Sigmoid colon (tissue), 7 donors: ENCODE data around the gene PQBP1. TPM values are rescaled to one million over a fixed set of nuclear protein-coding genes. Genes with fewer than 3 reads are reported as not detected.

ENCODE experiments used
- DNase-seq: peaks from one replicate; pipeline ENCODE4 v3.0.0-alpha.2; 2019
- H3K27ac ChIP-seq, 4 donors: fragments of 200-600 bp; sonication (generic); one replicate each; pipeline ENCODE4 v1.5.1; 2016 to 2019; ENCODE audit warnings: mild to moderate bottlenecking in 1 of 4
- H3K27me3 ChIP-seq, 3 donors: fragments of 200-600 bp; sonication (generic); one replicate each; pipeline ENCODE4 v1.5.1; 2019; ENCODE audit warnings: mild to moderate bottlenecking in 1 of 3
- H3K36me3 ChIP-seq, 4 donors: fragments of 200-600 bp; sonication (generic); one replicate each; pipeline ENCODE4 v1.5.1; 2016 to 2019
- H3K4me1 ChIP-seq, 4 donors: fragments of 200-600 bp; sonication (generic); one replicate each; pipeline ENCODE4 v1.5.1; 2017 to 2019
- H3K4me3 ChIP-seq, 4 donors: fragments of 200-600 bp; sonication (generic); one replicate each; pipeline ENCODE4 v1.5.1; 2017 to 2019; ENCODE audit warnings: mild to moderate bottlenecking in 2 of 4, moderate library complexity in 1 of 4
- H3K9me3 ChIP-seq, 4 donors: fragments of 200-600 bp in 3 of 4; sonication (generic) in 3 of 4; one replicate each; pipeline versions ENCODE4 v1.5.1 to v1.6.1; 2013 to 2019
- CTCF ChIP-seq, 4 experiments: fragments of 450-650 bp in 3 of 4; fragments of 200-600 bp in 1 of 4; IDR thresholded peaks; one replicate each; pipeline ENCODE4 v1.5.1; 2016 to 2019; ENCODE audit warnings: antibody characterized with exemption in 4 of 4, mild to moderate bottlenecking in 3 of 4, moderate library complexity in 2 of 4
- EP300 ChIP-seq, 4 donors: sonication (generic); formaldehyde crosslinking; IDR thresholded peaks; one replicate each; pipeline ENCODE4 v1.6.1; 2017; ENCODE audit warnings: antibody characterized with exemption in 4 of 4
- POLR2A ChIP-seq, 2 donors: fragments of 450-650 bp; IDR thresholded peaks; one replicate each; pipeline ENCODE4 v1.6.1; 2016; ENCODE audit warnings: antibody characterized with exemption in 2 of 2, mild to moderate bottlenecking in 2 of 2, moderate library complexity in 2 of 2
- POLR2AphosphoS5 ChIP-seq, 4 donors: sonication (generic); formaldehyde crosslinking; IDR thresholded peaks; one replicate each; pipeline ENCODE4 v1.6.1; 2017; ENCODE audit warnings: antibody characterized with exemption in 4 of 4
- WGBS, 2 donors: extraction: QIAGEN DNeasy Blood & Tissue Kit; methylation state at CpG; one replicate each; pipeline ENCODE4 v1.1.7; 2013; 5-methylcytosine and 5-hydroxymethylcytosine counted together
- intact Hi-C: fragments of 100-400 bp; cut with DNase I; formaldehyde crosslinking; loops from one replicate; pipeline ENCODE4 v1.15.1; 2023
- polyA plus RNA-seq, 3 donors: library from polyadenylated mRNA; stranded (reverse); fragments of 200-250 nt; gene quantifications; one replicate each; pipeline ENCODE4 v1.2.3, GENCODE V29; 2013
- total RNA-seq, 4 donors: library from RNA; depleted of rRNA; stranded (reverse); fragments of >200 nt; gene quantifications; one replicate each; pipeline ENCODE4 v1.1.0, GENCODE V29; 2016
- donor health status: healthy with polysubstance abuse.
- donor health status: Bipolar disorder and iron deficiency.
- donor health status: healthy.

The PQBP1 gene
- total and polyA plus RNA-seq, 7 donors, result 65.0 to 103 (median 83.1) TPM

- Histone ChIP-seq H3K36me3 (peaks cover 0 to 33% (median 6%) of the 10 kb centered on the region in 4 donors), H3K4me1 (peaks cover 0 to 13% (median 3%) of the 10 kb centered on the region in 4 donors), H3K9me3 (no peaks in the 10 kb centered on the region), H3K27ac (no peak overlapping the region), H3K27me3 (no peaks in the 10 kb centered on the region), H3K4me3 (no peak overlapping the region)
- WGBS, 2 donors, result 95% methylated on average over 1 of the region's 1 CpG
- TF ChIP-seq POLR2AphosphoS5 (IDR thresholded peaks at IDR 0.05) (no peak), CTCF (IDR thresholded peaks at IDR 0.05) (no peak), POLR2A (IDR thresholded peaks at IDR 0.05) (no peak), EP300 (IDR thresholded peaks at IDR 0.05) (no peak)
- intact Hi-C loops, result no loop called here
- DNase-seq, result no peak
Measured at GRCh38 chrX:48935301-48935670, 37.6 kb downstream of the PQBP1 start.

- H3K36me3 ChIP-seq, result peaks cover 0 to 29% (median 6%) of the 10 kb centered on the region in 4 donors
- H3K27ac ChIP-seq, result peak overlapping the region in 2 of 4 donors; percentile 45 to 50
- no peak overlapping the region for H3K4me3 ChIP-seq
- WGBS, 2 donors, result 88 to 90% methylated on average over 8 of the region's 8 CpGs
- H3K9me3 ChIP-seq, result no peaks in the 10 kb centered on the region
- no peak for DNase-seq
- no peaks in the 10 kb centered on the region for H3K27me3 ChIP-seq
- H3K4me1 ChIP-seq, result peaks cover 0 to 13% (median 3%) of the 10 kb centered on the region in 4 donors
- intact Hi-C loops, result no loop called here
- TF ChIP-seq EP300 (IDR thresholded peaks at IDR 0.05), result no peak
- no peak for TF ChIP-seq POLR2A (IDR thresholded peaks at IDR 0.05)
- no peak for TF ChIP-seq POLR2AphosphoS5 (IDR thresholded peaks at IDR 0.05)
Measured at GRCh38 chrX:48936429-48937053, 38.8 kb downstream of the PQBP1 start.

- Histone ChIP-seq H3K36me3 (peaks cover 0 to 25% (median 6%) of the 10 kb centered on the region in 4 donors), H3K9me3 (no peaks in the 10 kb centered on the region), H3K4me1 (peaks cover 0 to 13% (median 3%) of the 10 kb centered on the region in 4 donors), H3K4me3 (no peak overlapping the region), H3K27ac (peak overlapping the region in 2 of 4 donors; percentile 45 to 50), H3K27me3 (no peaks in the 10 kb centered on the region)
- DNase-seq, result no peak
- no peak for TF ChIP-seq EP300 (IDR thresholded peaks at IDR 0.05)
- no peak for TF ChIP-seq CTCF (IDR thresholded peaks at IDR 0.05)
- TF ChIP-seq POLR2A (IDR thresholded peaks at IDR 0.05), result no peak
- no peak for TF ChIP-seq POLR2AphosphoS5 (IDR thresholded peaks at IDR 0.05)
- intact Hi-C loops, result no loop called here
- 28 to 65% methylated on average over 9 of the region's 9 CpGs for WGBS, 2 donors
Measured at GRCh38 chrX:48937054-48937907, 39.6 kb downstream of the PQBP1 start.

GRCh38 chrX:48938721-48939425, 41.1 kb downstream of the PQBP1 start:
- no peaks in the 10 kb centered on the region for H3K9me3 ChIP-seq
- H3K4me1 ChIP-seq, result peaks cover 0 to 13% (median 3%) of the 10 kb centered on the region in 4 donors
- TF ChIP-seq CTCF (IDR thresholded peaks at IDR 0.05), result no peak
- DNase-seq, result no peak
- H3K4me3 ChIP-seq, result no peak overlapping the region
- 33 to 73% methylated on average over 1 of the region's 1 CpG for WGBS, 2 donors
- no peak overlapping the region for H3K27ac ChIP-seq
- H3K36me3 ChIP-seq, result peaks cover 0 to 14% (median 6%) of the 10 kb centered on the region in 4 donors
- H3K27me3 ChIP-seq, result no peaks in the 10 kb centered on the region
- intact Hi-C loops, result no loop called here
